ENCODE data around the gene AGBL1. TPM values are rescaled to one million over a fixed set of nuclear protein-coding genes. Genes with fewer than 3 reads are reported as not detected.

AGBL1 gene
- total RNA-seq, 1 donor from 2014 or later = not detected

DNA sequence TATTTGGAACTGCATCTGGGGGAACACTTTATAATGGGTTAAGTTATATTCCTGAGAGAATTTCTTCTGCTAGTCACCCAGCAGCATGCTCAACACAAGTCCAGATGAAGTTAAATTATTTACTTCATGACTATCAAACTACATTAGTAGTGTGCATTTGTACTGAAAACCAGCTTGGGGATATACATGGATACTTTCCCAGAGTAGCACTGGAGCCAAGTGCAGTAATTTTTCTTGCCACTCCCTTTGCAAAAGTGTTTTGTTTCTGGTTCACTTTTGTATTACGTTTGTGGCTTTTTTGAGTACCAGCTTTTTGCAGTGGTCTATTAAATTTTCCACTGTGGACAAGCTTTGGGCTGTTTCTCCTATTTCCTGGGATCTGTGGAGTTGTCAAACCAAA is 243.0 kb downstream of the AGBL1 start:
- no peak for DNase-seq (ENCODE audit: low read depth)

DNA sequence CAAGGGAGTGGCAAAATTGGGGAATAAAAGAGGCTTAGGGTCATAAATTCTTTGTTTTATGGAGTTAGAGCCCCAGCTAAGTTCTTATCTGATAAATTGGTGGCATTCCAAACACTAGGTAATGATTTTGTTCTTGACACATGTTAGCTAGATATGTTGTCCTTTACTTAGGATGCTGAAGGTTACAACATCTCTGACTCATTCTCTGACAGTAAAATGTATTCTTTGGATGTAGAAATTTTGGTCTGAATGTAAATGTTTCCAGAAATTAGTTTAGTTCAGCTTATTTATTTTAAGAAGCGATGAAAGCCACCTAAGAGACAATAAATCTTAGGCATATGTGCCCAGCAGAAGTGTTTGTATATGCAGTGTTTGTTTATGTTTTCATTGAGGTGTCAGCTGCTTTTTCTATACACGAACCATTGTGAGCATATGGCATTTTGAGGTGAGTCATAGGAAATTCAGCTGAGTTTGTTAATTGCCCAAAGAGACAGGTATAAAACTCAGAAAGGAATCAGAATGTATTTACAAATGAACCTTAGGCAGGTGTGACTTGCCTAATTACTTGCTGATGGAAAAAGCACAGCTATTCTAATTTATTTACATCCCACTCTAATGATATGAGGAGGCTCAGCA is 247.7 kb downstream of the AGBL1 start:
- DNase-seq (ENCODE audit: low read depth) = no peak

DNA sequence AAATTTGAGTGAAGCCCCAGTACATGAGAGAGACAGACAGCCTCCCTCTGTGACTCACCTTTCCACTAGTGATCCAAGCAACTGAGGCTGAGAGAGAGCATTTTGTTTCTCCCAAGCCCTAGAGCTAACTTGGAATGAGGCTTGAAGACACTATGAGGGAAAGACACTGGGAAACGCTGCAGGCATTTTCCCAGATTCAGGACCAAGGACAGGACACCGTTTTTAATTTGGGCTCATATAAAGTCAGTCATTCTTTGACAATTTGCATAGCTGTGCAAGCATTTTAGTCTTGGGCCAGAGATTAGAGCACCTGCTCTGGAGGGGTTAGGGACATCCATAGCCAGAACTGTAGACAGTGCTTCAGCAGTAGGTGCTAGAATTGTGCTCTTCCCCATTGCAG is 249.0 kb downstream of the AGBL1 start:
- DNase-seq (ENCODE audit: low read depth) = no peak

DNA sequence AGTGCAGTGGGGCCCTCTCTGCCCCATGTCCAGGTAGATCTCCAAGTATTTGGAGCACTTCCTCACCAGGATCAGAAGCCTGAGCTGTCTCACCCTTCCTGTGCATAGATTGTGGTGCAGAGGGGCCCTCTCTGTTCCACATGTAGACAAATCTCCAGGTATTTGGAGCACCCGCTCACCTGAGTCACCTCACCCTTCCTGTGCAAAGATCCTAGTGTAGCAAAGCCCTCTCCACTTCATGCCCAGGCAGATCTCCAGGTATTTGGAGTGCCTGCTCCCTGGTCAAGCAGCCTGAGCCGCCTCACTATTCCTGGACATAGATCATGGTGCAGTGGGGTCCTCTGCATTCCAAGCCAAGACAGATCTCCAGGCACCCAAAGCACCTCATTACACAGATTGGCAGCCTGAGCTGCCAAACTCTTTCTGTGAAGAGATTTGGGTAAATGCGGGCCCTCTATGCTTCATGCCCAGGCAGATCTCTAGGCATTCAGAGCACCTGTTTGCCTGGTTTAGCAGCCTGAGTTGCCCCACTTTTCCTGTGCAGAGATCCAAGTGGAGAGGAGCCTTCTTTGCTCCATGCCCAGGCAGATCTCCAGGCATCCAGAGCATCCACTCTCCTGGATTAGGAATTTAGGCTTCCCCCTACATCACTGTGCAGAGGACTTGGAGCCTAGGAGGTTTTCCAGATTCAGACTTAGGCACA is 249.8 kb downstream of the AGBL1 start:
- DNase-seq (ENCODE audit: low read depth) = no peak

DNA sequence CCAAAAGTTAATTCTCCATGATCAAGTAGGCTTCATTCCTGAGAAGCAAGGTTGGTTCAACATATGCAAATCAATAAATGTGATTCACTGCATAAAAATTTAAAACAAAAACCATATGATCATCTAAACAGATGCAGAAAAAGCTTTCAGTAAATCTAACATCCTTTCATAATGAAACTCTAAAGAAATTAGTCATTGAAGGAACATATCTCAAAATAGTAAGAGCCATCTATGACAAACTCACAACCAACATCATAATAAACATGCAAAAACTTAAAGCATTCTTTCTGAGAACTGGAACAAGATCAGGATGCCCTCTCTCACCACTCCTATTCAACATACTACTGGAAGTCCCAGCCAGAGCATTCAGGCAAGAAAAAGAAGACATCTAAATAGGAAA is 254.1 kb downstream of the AGBL1 start:
- no peak for DNase-seq (ENCODE audit: low read depth)

DNA sequence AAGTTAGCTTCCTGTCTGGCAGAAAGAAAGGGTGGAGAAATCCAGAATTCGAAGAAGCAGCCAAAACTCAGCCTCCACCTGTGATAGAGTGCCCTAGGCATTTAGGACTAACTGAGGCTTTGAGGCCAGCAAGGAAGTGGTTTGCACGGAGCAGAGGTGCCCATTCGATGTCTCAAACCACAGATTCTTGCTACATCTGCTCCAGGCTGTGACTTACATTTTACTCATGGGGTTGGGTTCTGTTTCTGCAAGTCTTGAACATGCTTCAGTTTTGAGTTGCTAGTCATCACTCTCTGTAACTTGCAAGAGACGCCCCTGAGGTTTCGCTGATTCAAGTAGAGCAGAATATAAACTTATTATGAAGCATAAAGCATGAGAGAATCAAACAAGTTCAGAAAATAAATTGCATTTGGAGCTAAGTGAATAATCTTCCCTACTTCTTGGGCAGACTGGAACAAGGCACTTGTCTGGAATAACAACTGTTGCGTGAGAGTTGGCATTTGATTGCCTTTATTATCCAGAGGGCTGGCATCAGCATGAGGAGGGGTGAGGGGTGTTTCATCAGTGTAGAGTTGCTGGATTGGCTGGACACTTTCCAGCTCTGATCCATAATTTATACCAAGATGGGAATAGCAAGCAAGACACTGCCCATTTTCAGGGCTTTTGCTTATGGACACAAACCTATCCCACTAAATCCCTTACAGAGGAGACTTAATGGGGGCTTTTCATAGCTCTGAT is 256.5 kb downstream of the AGBL1 start:
- no peak for DNase-seq (ENCODE audit: low read depth)

DNA sequence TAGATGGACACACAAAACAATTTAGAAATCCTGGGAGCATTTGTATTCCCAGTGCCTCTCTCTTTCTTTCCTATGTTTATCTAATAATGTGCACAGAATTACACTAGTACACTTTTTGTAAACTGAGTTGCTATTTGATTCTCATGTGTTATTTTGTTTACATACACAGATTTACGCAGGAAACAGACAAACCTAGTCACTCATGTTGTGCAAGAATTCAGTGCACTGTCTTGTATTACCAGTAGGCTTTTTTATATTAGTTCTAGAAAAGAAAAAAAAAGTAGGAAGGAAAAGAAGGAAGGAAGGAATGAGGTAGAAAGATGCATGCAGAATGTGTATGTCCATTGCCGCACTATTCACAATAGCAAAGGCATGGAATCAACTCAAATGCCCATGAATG is 257.4 kb downstream of the AGBL1 start:
- DNase-seq (ENCODE audit: low read depth) = no peak

DNA sequence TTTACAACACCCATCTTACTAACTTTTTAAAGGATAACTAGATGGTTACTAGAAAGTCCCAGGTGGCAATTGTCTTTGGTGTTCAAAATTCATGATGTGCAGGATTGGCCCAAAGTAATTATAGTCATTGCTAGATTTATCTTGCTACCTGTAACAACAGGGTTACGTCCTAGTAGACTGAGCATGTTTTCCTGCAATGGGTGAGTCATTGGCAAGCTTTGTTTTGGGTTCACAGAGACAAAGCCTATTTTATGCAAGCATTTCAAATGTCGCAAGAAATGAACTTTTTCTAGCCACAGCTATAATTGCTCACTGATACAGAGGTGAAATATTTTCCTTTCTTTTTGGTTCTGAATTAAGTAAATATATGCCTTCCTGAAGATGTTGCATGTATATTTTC is 267.6 kb downstream of the AGBL1 start:
- DNase-seq (ENCODE audit: low read depth) = no peak

DNA sequence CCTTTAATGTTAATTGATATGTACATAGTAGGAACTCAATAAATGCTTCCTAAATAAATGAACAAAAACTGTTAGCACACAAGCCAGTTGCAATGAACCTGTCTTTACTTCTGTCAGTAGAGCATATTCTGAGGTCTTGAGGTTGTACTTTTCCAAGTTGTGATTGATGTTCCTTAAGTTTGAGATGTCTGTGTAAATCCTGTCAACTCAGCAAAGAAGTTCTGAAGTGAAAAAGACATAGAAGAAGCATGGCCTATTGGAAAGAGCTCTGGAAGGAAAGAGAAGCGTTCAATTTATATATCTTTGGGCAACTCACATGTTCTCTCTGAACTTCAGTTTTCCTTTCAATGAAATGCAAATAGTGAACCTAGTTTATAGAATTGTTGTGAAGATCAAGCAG is 269.9 kb downstream of the AGBL1 start:
- DNase-seq (ENCODE audit: low read depth) = no peak

DNA sequence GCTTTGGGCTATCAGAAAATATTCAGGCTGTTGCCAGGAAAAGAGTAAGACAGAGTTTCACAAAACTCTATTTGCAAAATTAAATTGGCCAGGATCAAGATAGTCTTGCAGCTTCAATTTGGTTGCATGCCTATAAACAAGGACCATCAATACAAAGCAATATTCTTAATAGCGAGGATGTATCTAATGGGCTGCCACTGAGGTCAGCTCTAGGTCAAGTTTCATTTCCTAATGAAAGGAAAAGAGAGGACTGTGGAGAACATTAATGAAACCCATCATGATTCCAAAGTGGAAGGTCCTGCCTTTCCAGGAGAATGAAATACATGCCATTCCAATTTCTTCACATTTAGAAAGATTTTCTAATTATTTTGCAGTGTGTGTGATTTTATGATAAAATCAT is 273.5 kb downstream of the AGBL1 start:
- DNase-seq (ENCODE audit: low read depth) = no peak

DNA sequence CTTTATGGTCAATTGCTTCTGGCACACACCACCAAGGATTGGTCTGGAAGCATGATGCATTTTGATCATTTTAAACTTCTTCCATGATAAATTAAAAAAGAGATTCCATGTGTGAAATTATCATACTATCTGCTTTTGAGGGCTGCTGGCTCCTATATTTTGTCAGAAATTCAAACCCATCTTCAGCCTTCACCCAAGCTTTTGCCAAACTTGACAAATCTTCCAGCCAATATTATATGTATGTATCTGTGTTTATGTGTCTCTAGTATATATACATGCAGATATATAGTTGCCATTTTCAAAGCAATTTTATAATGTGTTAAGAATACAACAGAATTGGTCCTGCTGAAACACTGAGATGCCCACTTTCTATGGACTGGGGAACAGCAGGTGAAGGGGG is 275.7 kb downstream of the AGBL1 start:
- no peak for DNase-seq (ENCODE audit: low read depth)

DNA sequence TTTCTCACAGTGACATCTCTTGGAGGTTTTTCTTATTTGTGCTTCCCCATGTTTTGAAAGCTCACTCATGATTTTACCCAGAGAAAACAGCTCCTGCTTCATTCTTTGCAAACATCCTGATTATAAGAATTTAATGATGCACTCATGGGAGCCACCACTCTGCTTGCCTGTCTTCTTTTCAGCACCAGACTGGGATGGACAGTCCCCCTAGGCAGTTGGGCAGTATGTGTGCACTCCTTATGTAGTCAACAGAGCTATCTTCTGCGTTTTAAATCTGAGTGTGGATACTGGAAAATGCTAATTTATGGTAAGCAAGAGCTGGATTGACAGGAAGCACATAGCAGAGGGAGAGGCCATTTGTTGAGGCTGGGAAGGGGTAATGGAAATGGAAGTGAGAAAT is 276.1 kb downstream of the AGBL1 start:
- no peak for DNase-seq (ENCODE audit: low read depth)

DNA sequence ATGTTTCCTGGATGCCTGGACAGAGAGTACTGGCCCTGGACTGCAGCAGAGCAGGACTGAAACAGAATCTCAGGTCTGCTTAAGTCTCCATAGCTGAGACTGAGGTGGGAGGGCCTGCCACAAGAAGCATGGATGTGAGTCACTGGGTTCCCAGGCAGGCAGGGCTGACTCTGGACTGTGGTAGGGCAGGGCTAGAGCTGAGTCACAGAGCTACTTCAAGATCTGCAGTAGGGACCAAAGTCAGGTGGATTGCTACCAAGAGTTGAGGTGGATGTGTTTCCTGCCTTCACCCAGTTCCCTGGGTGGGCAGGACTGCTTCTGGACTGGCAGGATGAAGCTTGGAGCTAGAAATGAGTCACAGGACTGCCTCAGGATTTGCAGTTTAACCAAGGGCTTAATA is 282.9 kb downstream of the AGBL1 start:
- no peak for DNase-seq (ENCODE audit: low read depth)

DNA sequence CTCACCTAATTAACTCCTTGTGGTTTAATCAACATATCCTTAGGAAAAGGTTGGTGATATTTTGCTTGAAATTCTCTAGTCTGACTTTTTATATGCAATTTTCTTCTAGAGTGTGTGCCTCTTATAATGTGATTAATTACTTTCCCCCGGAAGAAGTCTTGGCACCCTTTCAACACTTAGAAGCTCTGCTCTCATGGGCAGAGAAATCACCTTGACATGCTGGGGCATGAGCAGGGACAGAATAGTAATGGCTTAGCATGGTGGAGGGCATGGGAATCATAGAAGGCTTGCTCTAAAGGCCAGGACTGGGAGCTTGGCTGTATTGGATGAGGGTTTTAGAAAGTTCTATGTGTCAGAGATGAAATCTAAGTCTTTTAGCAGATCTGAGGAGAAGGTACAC is 293.5 kb downstream of the AGBL1 start:
- DNase-seq (ENCODE audit: low read depth) = no peak

DNA sequence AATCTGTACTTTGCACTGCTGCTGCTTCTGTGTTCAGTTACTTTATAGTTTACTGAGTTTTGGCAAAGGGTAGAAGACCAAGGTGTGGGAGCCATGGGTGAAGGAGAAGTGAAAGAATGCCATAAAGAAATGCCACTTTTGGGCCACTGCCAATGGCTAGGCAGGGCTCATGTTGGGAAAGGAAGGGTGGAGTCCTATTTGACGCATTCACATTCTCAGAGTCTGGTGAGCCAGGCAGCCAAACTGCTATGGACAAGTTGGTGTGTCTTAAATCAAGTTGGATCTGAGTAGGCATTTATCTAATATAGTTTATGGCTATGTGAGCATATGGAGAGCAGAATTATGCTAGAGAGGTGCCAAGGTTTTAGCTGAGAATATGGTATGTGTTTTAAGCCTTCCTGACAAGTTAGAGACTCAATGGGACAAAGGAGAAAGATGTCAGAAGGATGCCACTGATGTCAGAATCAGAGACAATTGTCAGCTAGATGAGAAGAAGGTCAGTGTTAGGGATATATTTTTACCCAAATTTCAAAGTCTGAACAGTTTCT is 296.1 kb downstream of the AGBL1 start:
- no peak for DNase-seq (ENCODE audit: low read depth)

DNA sequence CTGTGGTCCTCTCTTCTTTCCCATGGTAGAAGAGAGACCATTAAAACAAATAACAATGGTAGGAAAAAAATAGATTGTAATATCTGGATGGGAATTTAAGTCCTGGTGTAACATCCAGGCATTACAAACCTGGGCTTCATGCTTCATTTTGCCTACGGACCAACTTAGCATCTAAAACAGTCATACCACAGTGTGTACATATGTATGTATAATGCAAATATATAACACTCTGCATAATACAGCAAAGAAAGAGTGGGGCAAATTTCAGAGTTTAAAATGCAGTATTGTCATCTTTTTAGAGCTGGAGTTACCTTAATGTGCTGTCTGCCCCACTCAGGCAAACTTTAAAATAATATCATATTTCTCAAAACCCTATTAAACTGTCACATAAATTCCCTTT is 298.2 kb downstream of the AGBL1 start:
- DNase-seq (ENCODE audit: low read depth) = no peak

DNA sequence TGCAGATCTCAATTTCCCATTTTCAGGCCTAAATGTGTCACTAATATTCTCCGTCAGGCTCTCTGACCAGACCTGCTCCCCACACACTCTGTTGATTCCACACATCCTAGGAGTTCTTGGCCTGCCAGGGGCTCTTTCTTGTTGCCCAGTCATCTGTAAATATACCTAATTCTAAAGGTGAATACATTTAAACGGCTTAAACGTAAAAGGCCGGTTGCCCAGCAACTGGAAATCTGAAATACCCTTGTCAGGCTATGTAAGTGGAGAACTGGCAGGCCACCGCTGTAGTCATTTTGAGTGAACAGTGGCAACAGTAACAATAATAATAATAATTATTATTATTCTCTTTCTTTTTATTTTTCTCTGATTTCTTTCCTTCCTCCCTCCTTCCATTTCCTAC is 302.7 kb downstream of the AGBL1 start:
- no peak for DNase-seq (ENCODE audit: low read depth)

DNA sequence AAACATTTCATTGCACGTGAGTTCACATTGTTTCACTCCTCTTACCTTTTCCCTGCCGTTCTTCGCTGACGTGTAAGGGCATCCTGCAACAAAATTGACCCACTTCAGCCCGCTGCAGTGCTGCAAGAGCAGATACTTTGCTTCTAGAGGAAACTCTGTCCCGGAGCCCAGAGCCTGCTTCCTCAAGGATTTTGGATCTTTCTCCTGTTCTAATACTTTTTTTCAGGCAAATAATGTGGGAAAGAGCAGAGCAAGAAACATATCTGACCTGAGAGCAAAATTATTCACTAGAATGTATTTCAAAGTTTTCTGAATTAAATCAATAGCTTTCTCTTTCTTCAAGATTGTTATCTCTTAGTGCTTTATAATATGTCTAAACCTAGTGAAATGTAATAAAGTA is 303.9 kb downstream of the AGBL1 start:
- no peak for DNase-seq (ENCODE audit: low read depth)

DNA sequence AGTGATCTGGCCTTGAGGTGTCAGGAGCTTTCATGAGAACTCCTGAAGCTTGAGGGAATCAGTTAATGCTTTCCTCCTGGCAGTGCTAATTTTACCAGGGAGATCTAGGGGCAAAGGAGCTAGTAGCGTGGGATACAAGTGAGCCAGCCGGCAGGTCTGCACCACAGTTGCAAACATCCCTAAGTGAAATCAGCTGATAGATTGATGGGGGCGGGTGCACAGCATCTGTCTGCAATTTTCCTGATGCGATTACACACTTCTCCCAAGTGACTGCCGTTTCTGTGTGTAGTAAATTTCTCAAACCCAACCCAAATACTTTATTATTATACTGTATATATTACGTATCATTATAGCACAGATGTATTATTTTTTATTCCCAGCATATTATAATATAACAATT is 304.5 kb downstream of the AGBL1 start:
- DNase-seq (ENCODE audit: low read depth) = no peak

DNA sequence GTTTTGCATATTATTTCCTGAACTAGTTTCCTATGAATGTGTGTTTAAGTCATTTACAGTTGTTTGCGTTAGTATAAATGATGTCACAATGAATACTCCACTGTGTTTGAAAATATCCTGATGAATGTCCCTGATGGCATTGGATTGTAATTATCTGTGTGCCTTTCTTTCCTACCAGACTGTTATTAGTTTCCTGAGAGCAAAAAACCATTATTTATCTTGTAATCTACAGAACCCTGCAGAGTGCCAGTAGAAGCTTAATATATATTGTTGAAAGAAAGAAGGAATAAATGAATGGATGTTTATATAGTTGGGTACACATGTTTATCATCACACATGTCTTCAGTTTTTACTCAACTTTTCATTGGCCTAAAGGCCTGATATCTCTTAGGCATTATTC is 312.6 kb downstream of the AGBL1 start:
- no peak for DNase-seq (ENCODE audit: low read depth)

DNA sequence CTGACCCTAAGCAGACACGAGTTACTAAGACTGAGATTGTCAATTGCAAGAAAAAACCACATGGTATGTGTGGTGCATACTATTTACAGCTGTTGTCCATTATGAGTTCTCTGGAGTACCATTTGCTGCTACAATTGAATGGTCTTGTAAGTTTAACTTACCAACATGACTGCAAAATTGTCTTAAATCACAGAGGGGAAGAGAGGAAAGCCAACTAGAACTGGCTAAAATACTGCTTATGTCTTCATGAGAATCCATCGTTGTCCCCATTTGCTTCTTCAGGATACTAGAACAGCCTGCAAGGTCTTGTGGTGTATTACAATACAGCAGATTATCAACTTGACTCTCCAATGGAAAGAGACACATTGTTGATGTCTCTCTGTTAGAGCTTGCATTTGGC is 313.2 kb downstream of the AGBL1 start:
- DNase-seq (ENCODE audit: low read depth) = no peak

DNA sequence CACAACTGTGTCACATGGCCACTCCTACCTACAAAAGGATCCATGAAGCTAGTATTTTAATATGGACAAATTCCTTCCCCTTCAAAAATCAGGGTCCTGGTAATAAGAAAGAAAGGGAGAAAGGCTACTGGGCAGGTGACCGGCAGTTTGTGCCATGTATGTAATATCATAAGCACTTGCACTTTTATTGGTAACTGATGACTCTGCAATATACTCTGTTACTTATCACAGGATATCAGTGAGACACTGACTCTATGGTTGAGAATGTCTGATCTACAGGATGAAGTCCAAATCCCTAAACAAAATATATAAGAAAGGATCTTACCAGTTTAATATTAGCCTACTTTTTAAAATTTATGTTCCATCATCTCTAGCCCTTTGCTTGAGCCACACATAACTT is 315.2 kb downstream of the AGBL1 start:
- no peak for DNase-seq (ENCODE audit: low read depth)

All from renal cortical epithelial cell (primary cell).